Measurements from ENCODE around the gene YEATS4.

The YEATS4 gene

GRCh38 chr12:69419701-69420100, 60.2 kb downstream of the YEATS4 start:
- DNase-seq, result no peak
- in situ Hi-C loops (cut with HindIII; ENCODE audit: low pct_ligation_motif_present, low pct_unique_long_range_greater_than_20kb, low sequenced_read_pairs), result no loop called here

- DNase-seq, result no peak
- in situ Hi-C loops (cut with HindIII; ENCODE audit: low pct_ligation_motif_present, low pct_unique_long_range_greater_than_20kb, low sequenced_read_pairs), result no loop called here
Measured at GRCh38 chr12:69421548-69421947, 62.0 kb downstream of the YEATS4 start.

GRCh38 chr12:69423037-69423905, 63.7 kb downstream of the YEATS4 start:
- DNase-seq, result no peak
- in situ Hi-C loops (cut with HindIII; ENCODE audit: low pct_ligation_motif_present, low pct_unique_long_range_greater_than_20kb, low sequenced_read_pairs), result no loop called here

- in situ Hi-C loops (cut with HindIII; ENCODE audit: low pct_ligation_motif_present, low pct_unique_long_range_greater_than_20kb, low sequenced_read_pairs), result no loop called here
Measured at GRCh38 chr12:69425417-69425816, 65.9 kb downstream of the YEATS4 start.

DNA sequence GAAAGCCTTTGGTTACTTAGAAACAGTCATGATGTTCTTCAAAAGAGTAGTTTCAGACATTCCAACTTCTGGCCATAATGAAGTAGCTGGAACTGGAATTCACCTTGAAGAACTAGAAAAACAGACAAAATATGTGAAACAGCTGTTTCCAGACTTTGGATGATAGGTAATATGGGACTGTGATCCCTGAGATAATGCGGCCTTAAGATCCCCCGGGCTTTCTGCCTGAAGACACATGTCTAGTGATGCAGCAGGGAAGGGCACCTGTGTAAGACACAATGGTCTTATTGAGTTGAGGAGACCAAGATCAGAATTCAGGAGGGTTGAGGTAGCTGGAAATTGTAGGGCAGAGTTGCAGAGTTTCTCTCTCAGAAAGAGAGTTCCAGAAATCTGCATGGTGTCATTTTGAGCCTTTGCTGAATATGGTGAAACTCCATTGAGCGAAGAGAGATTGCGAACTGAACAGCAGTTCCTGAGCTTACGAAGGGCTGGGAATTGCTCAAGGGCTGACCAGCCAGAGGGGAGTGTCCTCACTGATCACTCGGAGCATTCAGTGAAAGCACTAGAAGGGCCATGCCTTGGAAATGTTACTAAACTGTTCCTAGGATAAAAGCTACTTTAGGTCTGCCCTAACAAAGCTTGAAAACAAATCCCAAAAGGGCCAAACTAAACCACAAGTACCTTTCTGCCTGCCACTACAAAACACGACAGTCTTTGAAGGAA, 69.0 kb downstream of the YEATS4 start:
- in situ Hi-C loops (cut with HindIII; ENCODE audit: low pct_ligation_motif_present, low pct_unique_long_range_greater_than_20kb, low sequenced_read_pairs), result no loop called here
- DNase-seq, result no peak

More at GRCh38 chr12:69425417-69425816, 65.9 kb downstream of the YEATS4 start:
- DNase-seq, result no peak

GRCh38 chr12:69430942-69431590, 71.5 kb downstream of the YEATS4 start:
- no peak for DNase-seq
- in situ Hi-C loops (cut with HindIII; ENCODE audit: low pct_ligation_motif_present, low pct_unique_long_range_greater_than_20kb, low sequenced_read_pairs), result no loop called here

- in situ Hi-C loops (cut with HindIII; ENCODE audit: low pct_ligation_motif_present, low pct_unique_long_range_greater_than_20kb, low sequenced_read_pairs), result no loop called here
- DNase-seq, result no peak
Measured at GRCh38 chr12:69431591-69432222, 72.2 kb downstream of the YEATS4 start.

DNA sequence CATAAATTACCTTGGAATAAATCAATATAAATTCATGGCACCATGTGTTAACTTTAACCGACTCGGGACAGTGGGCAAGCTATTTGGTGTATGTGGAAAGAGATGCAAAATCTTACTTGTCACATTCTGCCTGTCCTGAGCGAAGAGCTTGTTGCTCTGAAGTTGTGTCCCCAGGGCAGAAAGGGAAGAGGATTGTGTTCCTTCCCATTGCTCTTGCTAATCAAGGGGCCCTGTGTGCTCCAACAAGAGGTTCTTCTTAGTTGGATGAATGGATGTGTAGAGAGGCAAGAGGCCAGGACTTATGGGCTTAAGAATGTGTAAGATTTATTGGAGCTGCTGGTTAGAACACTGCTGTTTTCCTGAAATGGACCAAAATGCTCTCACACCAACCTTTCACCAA, 74.1 kb downstream of the YEATS4 start:
- no peak for DNase-seq
- in situ Hi-C loops (cut with HindIII; ENCODE audit: low pct_ligation_motif_present, low pct_unique_long_range_greater_than_20kb, low sequenced_read_pairs), result no loop called here

DNA sequence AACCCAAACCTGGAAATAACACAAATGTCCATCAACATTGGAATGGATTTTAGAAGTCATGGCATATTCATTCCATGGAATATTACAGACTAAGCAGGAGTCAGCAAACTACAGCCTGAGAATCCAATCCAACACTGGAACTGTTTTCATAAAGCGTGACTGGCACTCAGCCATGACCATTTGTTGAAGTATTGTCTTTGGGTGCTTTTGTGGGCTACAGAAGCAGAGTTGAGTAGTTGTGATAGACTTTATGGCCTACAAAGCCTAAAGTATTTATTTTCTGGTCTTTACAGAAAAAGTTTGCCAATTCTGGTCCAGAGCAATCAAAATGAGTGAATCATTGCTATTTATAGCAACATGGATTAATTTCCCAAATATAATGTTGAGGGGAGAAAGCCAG, 76.1 kb downstream of the YEATS4 start:
- in situ Hi-C loops (cut with HindIII; ENCODE audit: low pct_ligation_motif_present, low pct_unique_long_range_greater_than_20kb, low sequenced_read_pairs), result no loop called here
- no peak for DNase-seq

GRCh38 chr12:69437073-69437472, 77.5 kb downstream of the YEATS4 start:
- no peak for DNase-seq
- in situ Hi-C loops (cut with HindIII; ENCODE audit: low pct_ligation_motif_present, low pct_unique_long_range_greater_than_20kb, low sequenced_read_pairs), result no loop called here

GRCh38 chr12:69438539-69438938, 79.0 kb downstream of the YEATS4 start:
- in situ Hi-C loops (cut with HindIII; ENCODE audit: low pct_ligation_motif_present, low pct_unique_long_range_greater_than_20kb, low sequenced_read_pairs), result no loop called here
- DNase-seq, result no peak

DNA sequence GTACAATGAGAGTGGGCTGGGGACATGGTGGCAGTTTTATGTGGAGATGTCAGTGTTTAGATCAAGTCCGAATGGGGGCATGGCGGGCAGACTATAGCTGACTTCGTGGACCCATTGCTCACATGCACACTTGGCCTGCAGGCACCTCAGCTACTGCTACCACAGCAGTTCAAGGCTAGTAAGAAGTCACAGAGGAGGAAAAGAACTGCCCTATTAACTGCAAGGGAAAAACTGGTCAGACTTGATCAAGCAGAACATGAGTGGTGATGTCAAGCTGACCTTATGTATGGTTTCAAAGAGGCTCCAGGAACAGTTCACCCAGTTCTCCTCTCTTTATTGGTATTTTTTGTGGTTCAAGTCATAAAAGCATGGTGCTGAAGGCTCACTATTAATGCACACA, 80.5 kb downstream of the YEATS4 start:
- in situ Hi-C loops (cut with HindIII; ENCODE audit: low pct_ligation_motif_present, low pct_unique_long_range_greater_than_20kb, low sequenced_read_pairs), result no loop called here
- no peak for DNase-seq
